ENCODE data around the gene KDM2B.

KDM2B gene

GRCh38 chr12:121578230-121579189, 2.3 kb downstream of the KDM2B start:
- H3K4me1 ChIP-seq (ENCODE audit: control insufficient read depth, low read length) = peaks cover 47% of the 10 kb centered on the region

GRCh38 chr12:121577443-121578180, 3.2 kb downstream of the KDM2B start:
- no peaks in the 10 kb centered on the region for H3K9me2 ChIP-seq (replicated peaks; ENCODE audit: control insufficient read depth, low read length)
- peaks cover 8% of the 10 kb centered on the region; the same call in 1 of the 2 replicates for H3F3A ChIP-seq (ENCODE audit: control insufficient read depth, insufficient read depth)
- peak overlapping the region; percentile 15; the same call in 1 of the 2 replicates for H3K4me3 ChIP-seq (ENCODE audit: low read length)
- no peak overlapping the region for H3K27ac ChIP-seq (ENCODE audit: low read depth, low read length)
- peak overlapping the region; percentile 80 for H3K4me2 ChIP-seq (ENCODE audit: low read length)
- H3K27me3 ChIP-seq (ENCODE audit: control insufficient read depth, low read length) = no peaks in the 10 kb centered on the region
- H3K36me3 ChIP-seq (ENCODE audit: control insufficient read depth, low read length) = peaks cover 25% of the 10 kb centered on the region
- H3K79me2 ChIP-seq (ENCODE audit: control insufficient read depth, low read length) = peaks cover 8% of the 10 kb centered on the region
- TF ChIP-seq CTCF (IDR thresholded peaks at IDR 0.05; ENCODE audit: low read depth, low read length, poor library complexity, severe bottlenecking) (no peak), EZH2phosphoT487 (IDR thresholded peaks at IDR 0.05; ENCODE audit: borderline replicate concordance, low read length) (no peak)
- no peaks in the 10 kb centered on the region for H3K9me3 ChIP-seq (ENCODE audit: control insufficient read depth, insufficient read depth, low read length)
- peaks cover 38% of the 10 kb centered on the region for H3K4me1 ChIP-seq (ENCODE audit: control insufficient read depth, low read length)
- no peaks in the 10 kb centered on the region for H4K20me1 ChIP-seq (ENCODE audit: control insufficient read depth, insufficient read depth, low read depth, low read length)

More at GRCh38 chr12:121578230-121579189, 2.3 kb downstream of the KDM2B start:
- Histone ChIP-seq H3K9me2 (replicated peaks; ENCODE audit: control insufficient read depth, low read length) (no peaks in the 10 kb centered on the region), H3K4me3 (ENCODE audit: low read length) (peak overlapping the region; percentile 77), H3K36me3 (ENCODE audit: control insufficient read depth, low read length) (peaks cover 25% of the 10 kb centered on the region), H3K4me2 (ENCODE audit: low read length) (peak overlapping the region; percentile 80), H3K27ac (ENCODE audit: low read depth, low read length) (no peak overlapping the region), H3K27me3 (ENCODE audit: control insufficient read depth, low read length) (no peaks in the 10 kb centered on the region), H3F3A (ENCODE audit: control insufficient read depth, insufficient read depth) (peaks cover 8% of the 10 kb centered on the region; the same call in 1 of the 2 replicates), H3K79me2 (ENCODE audit: control insufficient read depth, low read length) (peaks cover 9% of the 10 kb centered on the region), H3K9me3 (ENCODE audit: control insufficient read depth, insufficient read depth, low read length) (no peaks in the 10 kb centered on the region), H4K20me1 (ENCODE audit: control insufficient read depth, insufficient read depth, low read depth, low read length) (no peaks in the 10 kb centered on the region)
- TF ChIP-seq CTCF (IDR thresholded peaks at IDR 0.05; ENCODE audit: low read depth, low read length, poor library complexity, severe bottlenecking) (peak; percentile 27), EZH2phosphoT487 (IDR thresholded peaks at IDR 0.05; ENCODE audit: borderline replicate concordance, low read length) (no peak)

- Histone ChIP-seq H4K20me1 (ENCODE audit: control insufficient read depth, insufficient read depth, low read depth, low read length) (no peaks in the 10 kb centered on the region), H3K36me3 (ENCODE audit: control insufficient read depth, low read length) (peaks cover 25% of the 10 kb centered on the region), H3K27me3 (ENCODE audit: control insufficient read depth, low read length) (no peaks in the 10 kb centered on the region), H3K4me3 (ENCODE audit: low read length) (no peak overlapping the region; the same call in 1 of the 2 replicates), H3F3A (ENCODE audit: control insufficient read depth, insufficient read depth) (peaks cover 8% of the 10 kb centered on the region; the same call in 1 of the 2 replicates), H3K4me1 (ENCODE audit: control insufficient read depth, low read length) (peaks cover 31% of the 10 kb centered on the region), H3K9me2 (replicated peaks; ENCODE audit: control insufficient read depth, low read length) (no peaks in the 10 kb centered on the region), H3K9me3 (ENCODE audit: control insufficient read depth, insufficient read depth, low read length) (no peaks in the 10 kb centered on the region), H3K27ac (ENCODE audit: low read depth, low read length) (no peak overlapping the region), H3K4me2 (ENCODE audit: low read length) (peak overlapping the region; percentile 80; the same call in 1 of the 2 replicates), H3K79me2 (ENCODE audit: control insufficient read depth, low read length) (peaks cover 5% of the 10 kb centered on the region)
- no peak for TF ChIP-seq CTCF (IDR thresholded peaks at IDR 0.05; ENCODE audit: low read depth, low read length, poor library complexity, severe bottlenecking)
- TF ChIP-seq EZH2phosphoT487 (IDR thresholded peaks at IDR 0.05; ENCODE audit: borderline replicate concordance, low read length) = no peak
Observed at GRCh38 chr12:121576851-121577391, 3.9 kb downstream of the KDM2B start.

Measured in DOHH2 (cell line).